DLD1 (cell line): Measurements from ENCODE around the gene GPATCH1.
"Not testable (repeated sequence)": the region's sequence is repeated elsewhere in the genome, so short reads cannot be mapped to it uniquely, and the experiment has no call there.

ENCODE experiments used
- in situ Hi-C: cut with HindIII; loops from 2 replicates; pipeline ENCODE4 v1.10.0; 2017; ENCODE audit warnings: low sequenced_read_pairs

Gene GPATCH1, protein sequence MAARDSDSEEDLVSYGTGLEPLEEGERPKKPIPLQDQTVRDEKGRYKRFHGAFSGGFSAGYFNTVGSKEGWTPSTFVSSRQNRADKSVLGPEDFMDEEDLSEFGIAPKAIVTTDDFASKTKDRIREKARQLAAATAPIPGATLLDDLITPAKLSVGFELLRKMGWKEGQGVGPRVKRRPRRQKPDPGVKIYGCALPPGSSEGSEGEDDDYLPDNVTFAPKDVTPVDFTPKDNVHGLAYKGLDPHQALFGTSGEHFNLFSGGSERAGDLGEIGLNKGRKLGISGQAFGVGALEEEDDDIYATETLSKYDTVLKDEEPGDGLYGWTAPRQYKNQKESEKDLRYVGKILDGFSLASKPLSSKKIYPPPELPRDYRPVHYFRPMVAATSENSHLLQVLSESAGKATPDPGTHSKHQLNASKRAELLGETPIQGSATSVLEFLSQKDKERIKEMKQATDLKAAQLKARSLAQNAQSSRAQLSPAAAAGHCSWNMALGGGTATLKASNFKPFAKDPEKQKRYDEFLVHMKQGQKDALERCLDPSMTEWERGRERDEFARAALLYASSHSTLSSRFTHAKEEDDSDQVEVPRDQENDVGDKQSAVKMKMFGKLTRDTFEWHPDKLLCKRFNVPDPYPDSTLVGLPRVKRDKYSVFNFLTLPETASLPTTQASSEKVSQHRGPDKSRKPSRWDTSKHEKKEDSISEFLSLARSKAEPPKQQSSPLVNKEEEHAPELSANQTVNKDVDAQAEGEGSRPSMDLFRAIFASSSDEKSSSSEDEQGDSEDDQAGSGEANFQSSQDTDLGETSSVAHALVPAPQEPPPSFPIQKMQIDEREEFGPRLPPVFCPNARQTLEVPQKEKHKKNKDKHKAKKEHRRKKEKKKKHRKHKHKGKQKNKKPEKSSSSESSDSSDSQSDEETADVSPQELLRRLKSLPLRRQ

GRCh38 chr19:33080761-33081681, at the start of gene GPATCH1:
TSS of gene GPATCH1 (plus strand) at chr19:33081181. CDS start at chr19:33081194, 13 bp downstream.
- in situ Hi-C loops = no loop called here

DNA sequence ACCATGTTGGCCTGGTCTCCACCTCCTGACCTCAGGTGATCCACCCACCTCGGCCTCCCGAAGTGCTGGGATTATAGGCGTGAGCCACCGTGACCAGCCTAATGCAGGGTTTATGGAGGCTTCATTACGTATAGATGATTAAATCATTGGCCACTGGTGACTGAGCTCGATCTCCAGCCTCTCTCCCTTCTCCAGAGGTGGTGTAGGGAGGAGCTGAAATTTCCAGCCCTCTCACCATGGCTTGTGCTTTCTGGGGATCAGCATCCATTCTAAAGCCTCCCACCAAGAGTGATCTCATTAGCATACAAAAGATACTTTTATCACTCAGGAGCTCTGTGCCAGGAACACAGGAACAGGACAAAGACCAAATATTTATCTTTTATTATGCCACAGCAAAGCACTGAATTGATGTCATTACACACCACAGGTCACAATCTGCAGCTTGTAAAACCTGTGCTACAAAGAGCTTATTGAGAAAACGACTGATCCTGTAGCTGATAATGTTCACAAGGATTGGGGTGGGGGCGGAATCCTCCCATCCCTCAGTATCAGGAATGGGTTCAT, 48.7 kb upstream of the GPATCH1 start:
- in situ Hi-C loops = no loop called here

GRCh38 chr19:33035461-33035860, 45.5 kb upstream of the GPATCH1 start:
- in situ Hi-C loops = no loop called here

GRCh38 chr19:33036370-33037167, 44.4 kb upstream of the GPATCH1 start:
- in situ Hi-C loops = not testable (repeated sequence)

DNA sequence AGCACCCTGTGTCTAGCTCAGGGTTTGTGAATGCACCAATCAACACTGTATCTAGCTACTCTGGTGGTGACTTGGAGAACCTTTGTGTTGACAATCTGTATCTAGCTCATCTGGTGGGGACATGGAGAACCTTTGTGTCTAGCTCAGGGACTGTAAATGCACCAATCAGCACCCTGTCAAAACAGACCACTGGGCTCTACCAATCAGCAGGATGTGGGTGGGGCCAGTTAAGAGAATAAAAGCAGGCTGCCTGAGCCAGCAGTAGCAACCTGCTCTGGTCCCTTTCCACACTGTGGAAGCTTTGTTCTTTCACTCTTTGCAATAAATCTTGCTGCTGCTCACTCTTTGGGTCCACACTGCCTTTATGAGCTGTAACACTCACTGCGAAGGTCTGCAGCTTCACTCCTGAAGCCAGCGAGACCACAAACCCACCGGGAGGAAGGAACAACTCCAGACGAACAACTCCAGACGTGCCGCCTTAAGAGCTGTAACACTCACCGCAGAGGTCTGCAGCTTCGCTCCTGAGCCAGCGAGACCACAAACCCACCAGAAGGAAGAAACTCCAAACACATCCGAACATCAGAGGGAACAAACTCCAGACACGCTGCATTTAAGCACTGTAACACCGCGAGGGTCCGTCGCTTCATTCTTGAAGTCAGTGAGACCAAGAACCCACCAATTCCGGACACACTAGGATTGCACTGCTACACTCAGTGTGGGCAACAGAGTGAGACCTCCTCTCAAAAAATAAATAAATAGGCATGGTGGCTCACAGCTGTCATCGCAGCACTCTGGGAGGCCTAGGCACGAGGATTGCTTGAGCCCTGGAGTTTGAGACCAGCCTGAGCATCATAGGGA, 43.6 kb upstream of the GPATCH1 start:
- in situ Hi-C loops = not testable (repeated sequence)

GRCh38 chr19:33039108-33039599, 41.8 kb upstream of the GPATCH1 start:
- in situ Hi-C loops = no loop called here

GRCh38 chr19:33039815-33040214, 41.2 kb upstream of the GPATCH1 start:
- in situ Hi-C loops = no loop called here

GRCh38 chr19:33040994-33041827, 39.8 kb upstream of the GPATCH1 start:
- in situ Hi-C loops = no loop called here

- in situ Hi-C loops = not testable (repeated sequence)
These were observed 39.2 kb upstream of the GPATCH1 start for GRCh38 chr19:33041828-33042160.

DNA sequence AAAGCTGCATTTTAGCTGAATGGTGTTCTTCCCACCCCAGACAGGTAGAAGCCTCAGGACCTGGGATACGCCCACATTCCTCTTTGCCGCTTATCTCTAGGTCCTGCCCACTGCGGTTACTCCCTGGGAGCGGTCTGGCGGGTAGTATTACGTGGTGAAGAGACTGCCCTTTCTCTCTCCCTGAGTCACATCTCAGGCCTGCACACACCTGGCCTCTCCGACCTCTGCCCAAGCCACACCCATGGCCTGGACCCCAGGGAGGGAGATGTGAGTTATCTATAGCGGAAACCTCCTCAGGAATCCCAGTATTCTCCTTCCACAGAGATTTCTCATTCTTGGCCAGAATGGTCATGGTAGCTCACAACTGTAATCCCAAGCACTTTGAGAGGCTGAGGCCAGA, 33.6 kb upstream of the GPATCH1 start:
- in situ Hi-C loops = no loop called here

DNA sequence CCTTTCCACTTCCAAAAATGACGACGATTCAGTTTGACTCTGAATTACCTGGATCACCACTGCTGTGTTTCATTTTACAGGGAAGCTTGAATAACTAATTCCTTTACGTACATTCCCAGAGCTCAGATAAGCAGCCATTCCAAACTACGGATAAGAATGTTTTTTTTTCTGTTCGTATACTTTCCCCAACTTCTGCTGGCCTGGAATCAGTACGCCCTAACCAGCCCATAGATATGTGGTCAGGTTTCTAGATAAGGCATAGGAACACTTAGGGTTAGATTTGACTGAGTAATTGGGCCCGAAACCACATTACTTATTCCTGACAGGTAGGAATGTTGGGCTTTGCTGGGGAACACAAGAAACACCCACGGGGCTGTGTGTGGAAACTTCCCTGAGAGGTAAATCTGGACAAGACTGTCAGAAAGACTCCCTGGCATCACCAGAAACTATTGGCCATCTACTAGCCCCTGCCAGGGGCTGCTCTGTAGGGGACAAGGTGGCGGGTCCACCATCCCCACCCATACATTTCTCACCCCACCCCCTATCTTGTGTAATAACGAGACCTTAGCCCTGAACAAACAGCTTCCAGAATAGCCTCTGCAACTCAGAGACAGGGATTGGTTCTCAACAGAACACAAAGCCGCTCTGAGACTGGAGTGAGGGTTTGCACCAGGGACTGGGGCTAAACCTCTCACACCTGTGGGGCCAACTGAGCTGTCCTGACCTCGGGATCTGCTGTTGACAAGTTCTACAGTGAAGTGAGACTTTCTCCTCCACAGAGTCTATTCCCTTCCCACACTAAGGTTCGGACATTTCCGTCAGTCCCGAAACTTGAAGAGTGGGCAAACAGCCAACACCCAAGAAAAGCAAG, 31.9 kb upstream of the GPATCH1 start:
- in situ Hi-C loops = no loop called here

GRCh38 chr19:33050110-33050509, 30.9 kb upstream of the GPATCH1 start:
- in situ Hi-C loops = no loop called here

- in situ Hi-C loops = no loop called here
These were observed 28.5 kb upstream of the GPATCH1 start for GRCh38 chr19:33052352-33052972.

DNA sequence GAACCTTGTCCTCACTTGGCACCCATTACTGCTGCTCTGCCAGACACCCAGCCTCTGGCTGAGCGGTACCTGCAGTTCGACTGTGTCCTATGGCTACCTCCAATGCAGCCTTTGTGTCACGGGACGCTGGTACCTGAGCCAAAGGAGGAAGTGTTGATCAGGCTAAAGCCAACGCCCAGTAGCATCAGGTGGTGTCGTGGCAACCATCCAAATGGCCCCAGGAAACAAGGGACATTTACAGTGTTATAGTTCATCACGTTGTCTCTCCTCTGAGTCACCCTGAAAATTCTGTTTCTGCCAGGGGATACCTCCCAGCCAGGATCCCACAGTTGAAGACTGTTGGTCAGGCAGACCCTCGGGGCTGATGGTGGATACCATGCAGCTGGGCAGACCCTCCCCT, 26.4 kb upstream of the GPATCH1 start:
- in situ Hi-C loops = no loop called here

DNA sequence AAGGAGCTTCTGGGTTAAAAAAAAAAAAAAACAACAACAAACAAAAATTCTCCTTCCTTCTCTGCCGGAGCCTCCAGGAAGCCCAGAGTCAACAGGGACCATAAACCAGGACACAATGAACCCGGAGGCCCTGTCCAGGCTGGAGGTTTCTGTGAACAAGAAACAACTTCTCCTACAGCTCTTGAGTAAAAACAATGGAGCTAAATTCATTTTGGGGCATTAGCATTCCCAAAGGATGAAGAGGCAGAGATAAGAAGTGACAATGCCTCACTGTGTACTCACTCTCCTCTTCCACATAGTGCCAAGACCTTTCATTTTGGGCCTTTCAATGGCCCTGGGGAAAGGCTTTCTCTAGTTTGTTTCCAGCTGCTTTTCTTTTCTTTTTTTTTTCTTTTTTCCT, 25.3 kb upstream of the GPATCH1 start:
- in situ Hi-C loops = no loop called here

GRCh38 chr19:33060586-33060985, 20.4 kb upstream of the GPATCH1 start:
- in situ Hi-C loops = no loop called here
